Activated T-helper 1 cell treated with anti-CD3 and anti-CD28 coated beads, Interleukin-12 subunit alpha, Interleukin-12 subunit beta, Interleukin-2, Interleukin-4 antibody, amounts not matched to agents 30 ng/mL and 10 ng/mL and 1 ng/mL, durations not matched to agents 14 hours and 24 hours and 36 hours (primary cell): Measurements from ENCODE around the gene RASGEF1B. TPM values are rescaled to one million over a fixed set of nuclear protein-coding genes. Genes with fewer than 3 reads are reported as not detected.

ENCODE experiments used
- DNase-seq: peaks from one replicate; pipeline ENCODE4 v3.0.0; 2021; ENCODE audit warnings: low spot score
- H3K27ac Mint-ChIP-seq: one replicate; pipeline ENCODE4 v1.8.0; 2021; ENCODE audit warnings: mild to moderate bottlenecking, mixed read lengths
- H3K27me3 Mint-ChIP-seq: one replicate; pipeline ENCODE4 v1.8.0; 2022; ENCODE audit warnings: mild to moderate bottlenecking, moderate library complexity, mixed read lengths; ENCODE audit not compliant: insufficient read depth
- H3K36me3 Mint-ChIP-seq: one replicate; pipeline ENCODE4 v1.8.0; 2021; ENCODE audit warnings: low read depth, mixed read lengths
- H3K4me1 Mint-ChIP-seq: one replicate; pipeline ENCODE4 v1.8.0; 2021; ENCODE audit warnings: low read depth, mixed read lengths
- H3K4me3 Mint-ChIP-seq: one replicate; pipeline ENCODE4 v1.8.0; 2021; ENCODE audit warnings: mild to moderate bottlenecking, moderate library complexity, mixed read lengths
- H3K9me3 Mint-ChIP-seq: one replicate; pipeline ENCODE4 v1.8.0; 2021; ENCODE audit warnings: mixed read lengths
- intact Hi-C: fragments of 100-400 bp; cut with micrococcal nuclease; formaldehyde crosslinking; loops from one replicate; pipeline ENCODE4 v1.15.1; 2024
- total RNA-seq: library from RNA; stranded (reverse); gene quantifications from 2 replicates; pipeline ENCODE4 v1.2.3, GENCODE V29; 2022

RASGEF1B gene
- total RNA-seq = 3.6 and 3.7 TPM in 2 replicates

GRCh38 chr4:81471588-81472280 lies at the start of gene RASGEF1B:
TSS of gene RASGEF1B (minus strand) at chr4:81471907. CDS start at chr4:81459508, 12,399 bp downstream.
- Mint-ChIP-seq H3K27me3 (peaks cover 22% of the 10 kb centered on the region), H3K27ac (peak within 1 kb of the TSS; percentile 92), H3K4me1 (peaks cover 50% of the 10 kb centered on the region), H3K9me3 (peaks cover 3% of the 10 kb centered on the region), H3K4me3 (peak within 1 kb of the TSS; percentile 93), H3K36me3 (no peaks in the 10 kb centered on the region)
- peak; percentile 91 for DNase-seq
- intact Hi-C loops = loop anchor here (1.0 to 10.0 kb wide), 11 partner anchors 21 to 1543 kb away; partner anchors contain the start of genes ENOPH1, HNRNPD, HNRNPDL and LIN54

GRCh38 chr4:81519856-81520255 lies 48.1 kb upstream of the RASGEF1B start:
- H3K9me3 Mint-ChIP-seq = no peaks in the 10 kb centered on the region
- intact Hi-C loops = no loop called here
- H3K27ac Mint-ChIP-seq = no peak overlapping the region

GRCh38 chr4:81519427-81519773 lies 47.7 kb upstream of the RASGEF1B start:
- Mint-ChIP-seq H3K9me3 (no peaks in the 10 kb centered on the region), H3K36me3 (no peaks in the 10 kb centered on the region), H3K4me3 (no peak overlapping the region), H3K4me1 (no peaks in the 10 kb centered on the region), H3K27ac (no peak overlapping the region), H3K27me3 (peaks cover 1% of the 10 kb centered on the region)
- intact Hi-C loops = no loop called here
- no peak for DNase-seq

More at GRCh38 chr4:81519856-81520255, 48.1 kb upstream of the RASGEF1B start:
- Mint-ChIP-seq H3K36me3 (no peaks in the 10 kb centered on the region), H3K27me3 (peaks cover 1% of the 10 kb centered on the region), H3K4me3 (no peak overlapping the region), H3K4me1 (no peaks in the 10 kb centered on the region)
- DNase-seq = no peak

- Mint-ChIP-seq H3K4me1 (no peaks in the 10 kb centered on the region), H3K27ac (no peak overlapping the region), H3K9me3 (no peaks in the 10 kb centered on the region), H3K36me3 (no peaks in the 10 kb centered on the region), H3K27me3 (peaks cover 1% of the 10 kb centered on the region), H3K4me3 (no peak overlapping the region)
- intact Hi-C loops = no loop called here
- no peak for DNase-seq
Observed at GRCh38 chr4:81518762-81519426, 47.2 kb upstream of the RASGEF1B start.

GRCh38 chr4:81516241-81516640 lies 44.5 kb upstream of the RASGEF1B start:
- H3K4me1 Mint-ChIP-seq = no peaks in the 10 kb centered on the region
- H3K9me3 Mint-ChIP-seq = no peaks in the 10 kb centered on the region
- no peak overlapping the region for H3K27ac Mint-ChIP-seq
- DNase-seq = no peak
- peaks cover 1% of the 10 kb centered on the region for H3K27me3 Mint-ChIP-seq
- H3K4me3 Mint-ChIP-seq = no peak overlapping the region
- H3K36me3 Mint-ChIP-seq = no peaks in the 10 kb centered on the region
- intact Hi-C loops = no loop called here

- Mint-ChIP-seq H3K4me3 (no peak overlapping the region), H3K9me3 (no peaks in the 10 kb centered on the region), H3K4me1 (peaks cover 8% of the 10 kb centered on the region), H3K27me3 (peaks cover 1% of the 10 kb centered on the region), H3K36me3 (no peaks in the 10 kb centered on the region), H3K27ac (no peak overlapping the region)
- DNase-seq = no peak
- intact Hi-C loops = no loop called here
Observed at GRCh38 chr4:81512757-81513501, 41.2 kb upstream of the RASGEF1B start.

GRCh38 chr4:81512001-81512756 lies 40.5 kb upstream of the RASGEF1B start:
- H3K4me3 Mint-ChIP-seq = no peak overlapping the region
- peaks cover 8% of the 10 kb centered on the region for H3K4me1 Mint-ChIP-seq
- no peaks in the 10 kb centered on the region for H3K9me3 Mint-ChIP-seq
- H3K27ac Mint-ChIP-seq = no peak overlapping the region
- peaks cover 1% of the 10 kb centered on the region for H3K27me3 Mint-ChIP-seq
- intact Hi-C loops = no loop called here
- no peaks in the 10 kb centered on the region for H3K36me3 Mint-ChIP-seq
- no peak for DNase-seq

- Mint-ChIP-seq H3K4me3 (no peak overlapping the region), H3K27me3 (no peaks in the 10 kb centered on the region), H3K4me1 (peaks cover 18% of the 10 kb centered on the region), H3K27ac (no peak overlapping the region), H3K9me3 (no peaks in the 10 kb centered on the region), H3K36me3 (no peaks in the 10 kb centered on the region)
- intact Hi-C loops = no loop called here
- DNase-seq = no peak
Observed at GRCh38 chr4:81510643-81511178, 39.0 kb upstream of the RASGEF1B start.

- DNase-seq = no peak
- Mint-ChIP-seq H3K27me3 (no peaks in the 10 kb centered on the region), H3K27ac (no peak overlapping the region), H3K4me1 (peaks cover 27% of the 10 kb centered on the region), H3K4me3 (no peak overlapping the region), H3K9me3 (no peaks in the 10 kb centered on the region), H3K36me3 (no peaks in the 10 kb centered on the region)
- intact Hi-C loops = no loop called here
Observed at GRCh38 chr4:81509822-81510221, 38.1 kb upstream of the RASGEF1B start.

GRCh38 chr4:81509191-81509590 lies 37.5 kb upstream of the RASGEF1B start:
- no peak for DNase-seq
- intact Hi-C loops = no loop called here
- Mint-ChIP-seq H3K27me3 (peaks cover under 1% of the 10 kb centered on the region), H3K4me3 (no peak overlapping the region), H3K4me1 (peaks cover 33% of the 10 kb centered on the region), H3K36me3 (no peaks in the 10 kb centered on the region), H3K9me3 (no peaks in the 10 kb centered on the region), H3K27ac (no peak overlapping the region)

GRCh38 chr4:81508411-81509185 lies 36.9 kb upstream of the RASGEF1B start:
- Mint-ChIP-seq H3K4me3 (no peak overlapping the region), H3K36me3 (no peaks in the 10 kb centered on the region), H3K27me3 (peaks cover 2% of the 10 kb centered on the region), H3K4me1 (peaks cover 36% of the 10 kb centered on the region), H3K27ac (no peak overlapping the region), H3K9me3 (no peaks in the 10 kb centered on the region)
- DNase-seq = no peak
- intact Hi-C loops = no loop called here

GRCh38 chr4:81507530-81507929 lies 35.8 kb upstream of the RASGEF1B start:
- Mint-ChIP-seq H3K9me3 (no peaks in the 10 kb centered on the region), H3K4me3 (no peak overlapping the region), H3K27ac (no peak overlapping the region), H3K4me1 (peaks cover 36% of the 10 kb centered on the region), H3K36me3 (no peaks in the 10 kb centered on the region), H3K27me3 (peaks cover 8% of the 10 kb centered on the region)
- intact Hi-C loops = no loop called here
- DNase-seq = no peak
